K562 (cell line): ENCODE measurements around the gene DTYMK. TPM values are rescaled to one million over a fixed set of nuclear protein-coding genes. Genes with fewer than 3 reads are reported as not detected.
A peak's percentile ranks its signal among the peaks of the same experiment; 100 is the strongest.

Experiments used
- ATAC-seq: fragments of 200-7000 bp; cut with Tn5 transposase; 3 replicates; pipeline ENCODE4 v1.9.1; 2020; ENCODE audit warnings: moderate library complexity
- BruUV-seq: library from RNA; stranded (reverse); fragments of 400-500 nt; replicated peaks from 2 replicates; lab custom pipeline; 2021; lab: Mats Ljungman, UMichigan
- CTCF ChIA-PET: fragments of 300-600 bp; formaldehyde crosslinking; extraction: SDS; loops from one replicate; lab custom pipeline; 2021; ENCODE audit warnings: low intra/inter-chr PET ratio; lab: Yijun Ruan, JAX
- POLR2A ChIA-PET: fragments of 300-600, 350-650 bp; sonication (Branson Sonifier 250); formaldehyde crosslinking; extraction: SDS; loops from one replicate; lab custom pipeline; 2021; ENCODE audit warnings: antibody characterized with exemption, inconsistent platforms; lab: Yijun Ruan, JAX
- DNase-seq, 4 experiments: peaks; one replicate each; pipeline versions ENCODE4 v3.0.0 to v3.0.0-alpha.2; 2011 to 2018; ENCODE audit warnings: low spot score in 3 of 4, mixed read lengths in 3 of 4; ENCODE audit errors: extremely low read depth in 1 of 4
- FAIRE-seq: peaks from 2 replicates; lab custom pipeline; 2011; peaks lifted over from hg19 to GRCh38; lab: Jason Lieb, UNC
- H2AFZ ChIP-seq: 2 replicates; pipeline ENCODE4 v1.6.0; 2011; ENCODE audit warnings: low read depth, low read length, control low read depth, inconsistent platforms
- H3K27ac ChIP-seq: fragments of 200-600 bp; 3 replicates; pipeline ENCODE4 v1.8.0; 2011; ENCODE audit warnings: low read depth, mild to moderate bottlenecking, control low read depth, inconsistent platforms, low read length, moderate library complexity, mixed read lengths; ENCODE audit errors: extremely low read depth
- H3K27me3 ChIP-seq, 2 experiments: fragments of 300-600 bp in 1 of 2; 2 replicates in 1 of 2; 3 replicates in 1 of 2; pipeline versions ENCODE4 v1.6.0 to v1.8.0; 2011; ENCODE audit warnings: inconsistent platforms in 2 of 2, low read length in 2 of 2, mild to moderate bottlenecking in 1 of 2, mixed read lengths in 1 of 2, moderate library complexity in 1 of 2; ENCODE audit not compliant: control insufficient read depth in 2 of 2, insufficient read depth in 2 of 2
- H3K36me3 ChIP-seq: fragments of 300-600 bp; 3 replicates; pipeline ENCODE4 v1.8.0; 2011; ENCODE audit warnings: mild to moderate bottlenecking, low read length, inconsistent platforms; ENCODE audit not compliant: control insufficient read depth, insufficient read depth
- H3K4me1 ChIP-seq, 2 experiments: fragments of 200-600 bp in 1 of 2; replicated peaks in 1 of 2; 2 replicates in 1 of 2; 3 replicates in 1 of 2; pipeline versions ENCODE4 v1.5.1 to v1.8.0; 2011; ENCODE audit warnings: inconsistent platforms in 2 of 2, low read length in 2 of 2, mild to moderate bottlenecking in 1 of 2, mixed read lengths in 1 of 2, moderate library complexity in 1 of 2; ENCODE audit not compliant: control insufficient read depth in 2 of 2, insufficient read depth in 2 of 2
- H3K4me2 ChIP-seq: 2 replicates; pipeline ENCODE4 v1.6.1; 2011; ENCODE audit warnings: low read length, control low read depth, inconsistent platforms, mixed read lengths; ENCODE audit not compliant: insufficient read depth
- H3K4me3 ChIP-seq: fragments of 200-600 bp; sonication (generic), shearing (Covaris generic); 2 replicates; pipeline ENCODE4 v1.5.1; 2016; ENCODE audit warnings: control low read depth, inconsistent platforms
- H3K79me2 ChIP-seq: fragments of 200-600 bp; 3 replicates; pipeline ENCODE4 v1.8.0; 2011; ENCODE audit warnings: low read length, inconsistent platforms; ENCODE audit not compliant: control insufficient read depth, insufficient read depth
- H3K9ac ChIP-seq, 2 experiments: 2 replicates each; pipeline versions ENCODE4 v1.6.0 to v1.6.1; 2011; ENCODE audit warnings: low read depth in 2 of 2, low read length in 2 of 2, control low read depth in 1 of 2, inconsistent platforms in 1 of 2, mild to moderate bottlenecking in 1 of 2, mixed read lengths in 1 of 2; ENCODE audit not compliant: insufficient read depth in 1 of 2
- H3K9me1 ChIP-seq: one replicate; pipeline ENCODE4 v1.6.0; 2011; ENCODE audit warnings: inconsistent platforms, mild to moderate bottlenecking, low read length, moderate library complexity; ENCODE audit not compliant: control insufficient read depth, insufficient read depth
- H3K9me3 ChIP-seq: replicated peaks from 2 replicates; pipeline ENCODE4 v1.5.1; 2011; ENCODE audit warnings: low read depth, low read length, inconsistent platforms; ENCODE audit not compliant: control insufficient read depth, insufficient read depth
- H4K20me1 ChIP-seq: replicated peaks from 2 replicates; pipeline ENCODE4 v1.6.1; 2011; ENCODE audit warnings: low read length, inconsistent platforms, mixed read lengths; ENCODE audit not compliant: control insufficient read depth, insufficient read depth
- ATF7 ChIP-seq: fragments of 450-650 bp; IDR thresholded peaks from 2 replicates; pipeline ENCODE4 v1.7.1; 2014; ENCODE audit warnings: mild to moderate bottlenecking, moderate library complexity
- NFATC3 ChIP-seq: fragments of 450-650 bp; IDR thresholded peaks from 2 replicates; pipeline ENCODE4 v1.6.1; 2017; ENCODE audit warnings: mild to moderate bottlenecking
- SP1 ChIP-seq: sonication (generic); formaldehyde crosslinking; IDR thresholded peaks from 2 replicates; pipeline ENCODE4 v1.8.1; 2022; ENCODE audit warnings: mild to moderate bottlenecking, missing genetic modification reagents
- ZNF239 ChIP-seq: fragments of 250-450 bp; sonication (Bioruptor Pico); IDR thresholded peaks from 2 replicates; pipeline ENCODE4 v1.4.0; 2020; ENCODE audit warnings: mild to moderate bottlenecking
- ZNF589 ChIP-seq: fragments of 200-800 bp; sonication (Bioruptor generic); IDR thresholded peaks from 2 replicates; pipeline ENCODE4 v1.6.1; 2016; ENCODE audit warnings: low read depth, missing genetic modification characterization, missing compliant biosample characterization
- WGBS: fragments of 100-300 bp; shearing (Covaris generic); methylation state at CpG from one replicate; pipeline ENCODE4 v1.1.6; 2016; ENCODE audit warnings: low coverage, mixed read lengths; ENCODE audit not compliant: insufficient coverage; ENCODE audit errors: missing lambda C conversion rate; 5-methylcytosine and 5-hydroxymethylcytosine counted together
- in situ Hi-C: fragments of 300-500 bp; cut with MboI; formaldehyde crosslinking; loops from 4 replicates; pipeline ENCODE4 v1.15.0; 2018; ENCODE audit warnings: inconsistent platforms, mixed read lengths
- intact Hi-C: fragments of 100-400 bp; cut with micrococcal nuclease; formaldehyde crosslinking; loops from 2 replicates; pipeline ENCODE4 v1.14.2; 2022
- polyA plus RNA-seq, 8 experiments: library from polyadenylated mRNA; depleted of rRNA in 4 of 8; stranded (reverse) in 5 of 8; unstranded in 3 of 8; fragments of >200 nt; fragmentation: Nextera tagmentation in 2 of 8; fragmentation: Illumina TruSeq in 1 of 8; extraction: Ambion mirVana in 2 of 8; extraction: Trizol in 1 of 8; gene quantifications; 2 replicates each; pipeline versions ENCODE4 v1.2.1 to v1.2.3, GENCODE V29; 2011 to 2014; ENCODE audit warnings: inconsistent platforms in 1 of 8, missing spikeins in 1 of 8
- total RNA-seq, 7 experiments: library from RNA; depleted of rRNA in 6 of 7; stranded (reverse); fragments of >200 nt in 6 of 7; fragmentation: Illumina TruSeq in 2 of 7; extraction: Trizol in 2 of 7; gene quantifications; 2 replicates each; pipeline versions ENCODE4 v1.2.1 to v1.2.3, GENCODE V29; 2011 to 2021; ENCODE audit warnings: low replicate concordance in 1 of 7
- TF ChIP-seq, protein P1 (sequence below): fragments of 250-450 bp; sonication (Bioruptor Pico); IDR thresholded peaks from 2 replicates; pipeline ENCODE4 v1.9.0; 2021; ENCODE audit warnings: mild to moderate bottlenecking, inconsistent platforms
- TF ChIP-seq, protein P2 (sequence below): fragments of 450-650 bp; IDR thresholded peaks from 2 replicates; pipeline ENCODE4 v1.6.1; 2014; ENCODE audit warnings: low read depth, mild to moderate bottlenecking, moderate library complexity, borderline replicate concordance
- TF ChIP-seq, protein P3 (sequence below): fragments of 250-450 bp; sonication (Bioruptor Pico); IDR thresholded peaks from 2 replicates; pipeline ENCODE4 v1.4.0; 2020
- TF ChIP-seq, protein P4 (sequence below): fragments of 450-650 bp; IDR thresholded peaks from 2 replicates; pipeline ENCODE4 v1.6.1; 2016; ENCODE audit warnings: antibody characterized with exemption

The DTYMK gene
- total and polyA plus RNA-seq, 9 of the 15 experiments (the other 6 are each of a cell fraction or from before 2014, with no cell fraction given) = 8.2 to 85.0 (median 47.9) TPM

DNA sequence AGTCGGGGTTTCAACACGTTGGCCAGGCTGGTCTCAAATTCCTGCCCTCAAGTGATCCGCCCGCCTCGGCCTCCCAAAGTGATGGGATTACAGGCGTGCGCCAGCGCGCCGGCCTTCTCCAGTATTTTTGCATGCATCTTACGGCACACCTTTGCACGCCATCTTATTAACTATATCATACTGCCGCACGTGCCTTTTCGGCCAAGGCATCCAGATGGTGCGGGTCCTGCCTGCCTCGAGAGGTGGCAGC, 14.5 kb upstream of the DTYMK start:
- in situ Hi-C loops (no loop called here), intact Hi-C loops (no loop called here)
- H3K79me2 ChIP-seq = peaks cover 36% of the 10 kb centered on the region
- H4K20me1 ChIP-seq = no peaks in the 10 kb centered on the region
- WGBS = under 1% methylated on average over 13 of the region's 17 CpGs
- no peak for ATAC-seq
- peaks cover 21% of the 10 kb centered on the region for H3K36me3 ChIP-seq
- H3K27me3 ChIP-seq = no peaks in the 10 kb centered on the region
- H3K27ac ChIP-seq = peak overlapping the region; percentile 94
- H3K9me1 ChIP-seq = no peaks in the 10 kb centered on the region
- FAIRE-seq = no peak
- DNase-seq = no peak
- H3K9me3 ChIP-seq = peaks cover 4% of the 10 kb centered on the region
- peak overlapping the region; percentile 87 to 100 for H3K9ac ChIP-seq
- POLR2A ChIA-PET = interaction anchor here (0.5 to 3.0 kb wide), 7 partner anchors 8 to 810 kb away, joined by 3 to 16 read pairs (median 5); no protein-coding TSS in a partner anchor
- H2AFZ ChIP-seq = no peak overlapping the region
- CTCF ChIA-PET = no interaction called here
- H3K4me1 ChIP-seq = peaks cover 3 to 21% of the 10 kb centered on the region in 2 experiments; a peak in 3 of 5 replicates
- BruUV-seq = no TSS peak
- H3K4me2 ChIP-seq = peak overlapping the region; percentile 80; the same call in 1 of the 2 replicates
- H3K4me3 ChIP-seq = peak overlapping the region; percentile 63
- TF ChIP-seq, protein P1, sequence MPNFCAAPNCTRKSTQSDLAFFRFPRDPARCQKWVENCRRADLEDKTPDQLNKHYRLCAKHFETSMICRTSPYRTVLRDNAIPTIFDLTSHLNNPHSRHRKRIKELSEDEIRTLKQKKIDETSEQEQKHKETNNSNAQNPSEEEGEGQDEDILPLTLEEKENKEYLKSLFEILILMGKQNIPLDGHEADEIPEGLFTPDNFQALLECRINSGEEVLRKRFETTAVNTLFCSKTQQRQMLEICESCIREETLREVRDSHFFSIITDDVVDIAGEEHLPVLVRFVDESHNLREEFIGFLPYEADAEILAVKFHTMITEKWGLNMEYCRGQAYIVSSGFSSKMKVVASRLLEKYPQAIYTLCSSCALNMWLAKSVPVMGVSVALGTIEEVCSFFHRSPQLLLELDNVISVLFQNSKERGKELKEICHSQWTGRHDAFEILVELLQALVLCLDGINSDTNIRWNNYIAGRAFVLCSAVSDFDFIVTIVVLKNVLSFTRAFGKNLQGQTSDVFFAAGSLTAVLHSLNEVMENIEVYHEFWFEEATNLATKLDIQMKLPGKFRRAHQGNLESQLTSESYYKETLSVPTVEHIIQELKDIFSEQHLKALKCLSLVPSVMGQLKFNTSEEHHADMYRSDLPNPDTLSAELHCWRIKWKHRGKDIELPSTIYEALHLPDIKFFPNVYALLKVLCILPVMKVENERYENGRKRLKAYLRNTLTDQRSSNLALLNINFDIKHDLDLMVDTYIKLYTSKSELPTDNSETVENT (CRISPR knock-in tag) = no peak
- TF ChIP-seq NFATC3 (no peak), SP1 (CRISPR knock-in tag) (peak; percentile 48; the same call in 1 of the 2 replicates), ZNF589 (CRISPR knock-in tag) (no peak), ATF7 (no peak), ZNF239 (no peak)
- TF ChIP-seq, protein P2, sequence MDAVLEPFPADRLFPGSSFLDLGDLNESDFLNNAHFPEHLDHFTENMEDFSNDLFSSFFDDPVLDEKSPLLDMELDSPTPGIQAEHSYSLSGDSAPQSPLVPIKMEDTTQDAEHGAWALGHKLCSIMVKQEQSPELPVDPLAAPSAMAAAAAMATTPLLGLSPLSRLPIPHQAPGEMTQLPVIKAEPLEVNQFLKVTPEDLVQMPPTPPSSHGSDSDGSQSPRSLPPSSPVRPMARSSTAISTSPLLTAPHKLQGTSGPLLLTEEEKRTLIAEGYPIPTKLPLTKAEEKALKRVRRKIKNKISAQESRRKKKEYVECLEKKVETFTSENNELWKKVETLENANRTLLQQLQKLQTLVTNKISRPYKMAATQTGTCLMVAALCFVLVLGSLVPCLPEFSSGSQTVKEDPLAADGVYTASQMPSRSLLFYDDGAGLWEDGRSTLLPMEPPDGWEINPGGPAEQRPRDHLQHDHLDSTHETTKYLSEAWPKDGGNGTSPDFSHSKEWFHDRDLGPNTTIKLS = no peak
- TF ChIP-seq, protein P3, sequence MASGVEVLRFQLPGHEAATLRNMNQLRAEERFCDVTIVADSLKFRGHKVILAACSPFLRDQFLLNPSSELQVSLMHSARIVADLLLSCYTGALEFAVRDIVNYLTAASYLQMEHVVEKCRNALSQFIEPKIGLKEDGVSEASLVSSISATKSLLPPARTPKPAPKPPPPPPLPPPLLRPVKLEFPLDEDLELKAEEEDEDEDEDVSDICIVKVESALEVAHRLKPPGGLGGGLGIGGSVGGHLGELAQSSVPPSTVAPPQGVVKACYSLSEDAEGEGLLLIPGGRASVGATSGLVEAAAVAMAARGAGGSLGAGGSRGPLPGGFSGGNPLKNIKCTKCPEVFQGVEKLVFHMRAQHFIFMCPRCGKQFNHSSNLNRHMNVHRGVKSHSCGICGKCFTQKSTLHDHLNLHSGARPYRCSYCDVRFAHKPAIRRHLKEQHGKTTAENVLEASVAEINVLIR (CRISPR knock-in tag) = no peak
- TF ChIP-seq, protein P4, sequence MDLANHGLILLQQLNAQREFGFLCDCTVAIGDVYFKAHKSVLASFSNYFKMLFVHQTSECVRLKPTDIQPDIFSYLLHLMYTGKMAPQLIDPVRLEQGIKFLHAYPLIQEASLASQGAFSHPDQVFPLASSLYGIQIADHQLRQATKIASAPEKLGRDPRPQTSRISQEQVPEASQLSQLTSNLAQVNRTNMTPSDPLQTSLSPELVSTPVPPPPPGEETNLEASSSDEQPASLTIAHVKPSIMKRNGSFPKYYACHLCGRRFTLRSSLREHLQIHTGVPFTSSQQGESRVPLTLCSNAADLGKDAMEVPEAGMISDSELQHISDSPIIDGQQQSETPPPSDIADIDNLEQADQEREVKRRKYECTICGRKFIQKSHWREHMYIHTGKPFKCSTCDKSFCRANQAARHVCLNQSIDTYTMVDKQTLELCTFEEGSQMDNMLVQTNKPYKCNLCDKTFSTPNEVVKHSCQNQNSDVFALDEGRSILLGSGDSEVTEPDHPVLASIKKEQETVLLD = no peak
